Keratinocyte (primary cell): ENCODE results near the gene GASK1A. TPM values are rescaled to one million over a fixed set of nuclear protein-coding genes. Genes with fewer than 3 reads are reported as not detected.

Experiments used
- DNase-seq: peaks from one replicate; pipeline ENCODE4 v3.0.0-alpha.2; 2011; ENCODE audit warnings: low read depth, missing footprints, low spot score
- FAIRE-seq: peaks from 2 replicates; lab custom pipeline; 2011; peaks lifted over from hg19 to GRCh38; lab: Jason Lieb, UNC
- H2AFZ ChIP-seq: 2 replicates; pipeline ENCODE4 v1.6.0; 2012; ENCODE audit warnings: low read length, control low read depth, inconsistent platforms; ENCODE audit not compliant: control insufficient read depth
- H3K27ac ChIP-seq: 2 replicates; pipeline ENCODE4 v1.5.1; 2011; ENCODE audit warnings: low read length; ENCODE audit not compliant: control insufficient read depth, insufficient read depth
- H3K27me3 ChIP-seq: 3 replicates; pipeline ENCODE4 v1.6.0; 2011; ENCODE audit warnings: low read length; ENCODE audit not compliant: control insufficient read depth, insufficient read depth; ENCODE audit errors: extremely low read depth
- H3K36me3 ChIP-seq, 2 experiments: 2 replicates in 1 of 2; 3 replicates in 1 of 2; pipeline ENCODE4 v1.5.1; 2011; ENCODE audit warnings: low read length in 2 of 2, mild to moderate bottlenecking in 1 of 2; ENCODE audit not compliant: control insufficient read depth in 2 of 2, insufficient read depth in 2 of 2; ENCODE audit errors: extremely low read depth in 1 of 2
- H3K4me1 ChIP-seq: 3 replicates; pipeline ENCODE4 v1.5.1; 2011; ENCODE audit warnings: low read length; ENCODE audit not compliant: control insufficient read depth, insufficient read depth; ENCODE audit errors: extremely low read depth
- H3K4me2 ChIP-seq: 3 replicates; pipeline ENCODE4 v1.6.0; 2011; ENCODE audit warnings: low read depth, low read length; ENCODE audit not compliant: control insufficient read depth, insufficient read depth; ENCODE audit errors: extremely low read depth
- H3K4me3 ChIP-seq, 3 experiments: fragments of 200-600 bp in 1 of 3; sonication (generic) in 1 of 3; 2 replicates in 2 of 3; 3 replicates in 1 of 3; pipeline ENCODE4 v1.5.1; 2011 to 2016; ENCODE audit warnings: low read length in 3 of 3, mild to moderate bottlenecking in 3 of 3, control low read depth in 2 of 3, inconsistent platforms in 1 of 3, low read depth in 1 of 3, mixed read lengths in 1 of 3, mixed run types in 1 of 3, moderate library complexity in 1 of 3; ENCODE audit not compliant: control insufficient read depth in 2 of 3, insufficient read depth in 2 of 3; ENCODE audit errors: extremely low read depth in 1 of 3
- H3K79me2 ChIP-seq: 2 replicates; pipeline ENCODE4 v1.6.0; 2012; ENCODE audit warnings: low read length; ENCODE audit not compliant: control insufficient read depth, insufficient read depth
- H3K9ac ChIP-seq: 3 replicates; pipeline ENCODE4 v1.6.0; 2011; ENCODE audit warnings: low read length; ENCODE audit not compliant: control insufficient read depth, insufficient read depth; ENCODE audit errors: extremely low read depth
- H3K9me1 ChIP-seq: 3 replicates; pipeline ENCODE4 v1.6.0; 2011; ENCODE audit warnings: low read length; ENCODE audit not compliant: control insufficient read depth, insufficient read depth; ENCODE audit errors: extremely low read depth
- H3K9me3 ChIP-seq: 2 replicates; pipeline ENCODE4 v1.5.1; 2012; ENCODE audit warnings: low read depth, low read length; ENCODE audit not compliant: control insufficient read depth
- H4K20me1 ChIP-seq: 3 replicates; pipeline ENCODE4 v1.6.0; 2011; ENCODE audit warnings: low read length; ENCODE audit not compliant: control insufficient read depth, insufficient read depth; ENCODE audit errors: extremely low read depth
- CTCF ChIP-seq, 3 experiments: IDR thresholded peaks in 1 of 3; conservative IDR thresholded peaks in 1 of 3; optimal IDR thresholded peaks in 1 of 3; 2 replicates in 2 of 3; 3 replicates in 1 of 3; pipeline versions ENCODE3 to v1.5.1; 2011; ENCODE audit warnings: low read length in 3 of 3, mild to moderate bottlenecking in 3 of 3, moderate library complexity in 2 of 3, control low read depth in 1 of 3, inconsistent platforms in 1 of 3; ENCODE audit not compliant: insufficient read depth in 2 of 3; ENCODE audit errors: extremely low read depth in 1 of 3
- EZH2 ChIP-seq: IDR thresholded peaks from one replicate; pipeline ENCODE4 v1.6.1; 2012; ENCODE audit warnings: inconsistent platforms, mild to moderate bottlenecking, low read length, moderate library complexity
- dilution Hi-C: fragments of 300-500 bp; cut with MboI; formaldehyde crosslinking; loops from one replicate; pipeline ENCODE4 v1.7.0; 2020; ENCODE audit warnings: low sequenced_read_pairs; ENCODE audit not compliant: extremely low pct_ligation_motif_present
- polyA plus RNA-seq, 5 experiments: library from polyadenylated mRNA; depleted of rRNA in 3 of 5; stranded (reverse) in 3 of 5; stranded (forward) in 1 of 5; unstranded in 1 of 5; fragments of >200 nt; gene quantifications; 1 replicate in 1 of 5; 2 replicates in 3 of 5; 3 replicates in 1 of 5; pipeline versions ENCODE4 v1.2.1 to v1.2.3, GENCODE V29; 2011 to 2012; ENCODE audit warnings: missing spikeins in 2 of 5, low read depth in 1 of 5, low replicate concordance in 1 of 5

GASK1A gene
- polyA plus RNA-seq, 1 donor (not counting 4 experiments of a cell fraction or from before 2014, with no cell fraction given) = 0.30 TPM

GRCh38 chr3:43041517-43041916, 62.4 kb downstream of the GASK1A start:
- Histone ChIP-seq H3K27me3 (no peaks in the 10 kb centered on the region), H3K4me3 (no peak overlapping the region), H3K36me3 (no peaks in the 10 kb centered on the region), H3K79me2 (no peaks in the 10 kb centered on the region), H3K9me3 (peaks cover 2% of the 10 kb centered on the region), H3K27ac (no peak overlapping the region), H3K9me1 (no peaks in the 10 kb centered on the region), H2AFZ (no peak overlapping the region), H4K20me1 (no peaks in the 10 kb centered on the region), H3K9ac (no peak overlapping the region), H3K4me1 (no peaks in the 10 kb centered on the region), H3K4me2 (no peak overlapping the region)
- DNase-seq (no peak), FAIRE-seq (no peak)
- TF ChIP-seq CTCF (optimal IDR thresholded peaks at IDR 0.05 in 1 of 3, IDR thresholded peaks at IDR 0.05 in 1 of 3, conservative IDR thresholded peaks at IDR 0.05 in 1 of 3; ENCODE audit: extremely low read depth in 1 of 3, insufficient read depth in 2 of 3, low read length in 3 of 3) (no peak), EZH2 (no peak)
- dilution Hi-C loops = no loop called here

- no peaks in the 10 kb centered on the region for H3K79me2 ChIP-seq
- DNase-seq (no peak), FAIRE-seq (no peak)
- no peak overlapping the region for H3K27ac ChIP-seq
- no peaks in the 10 kb centered on the region for H3K36me3 ChIP-seq
- no peak overlapping the region for H2AFZ ChIP-seq
- no peaks in the 10 kb centered on the region for H3K27me3 ChIP-seq
- no peak overlapping the region for H3K9ac ChIP-seq
- dilution Hi-C loops = no loop called here
- H3K4me3 ChIP-seq = no peak overlapping the region
- no peaks in the 10 kb centered on the region for H4K20me1 ChIP-seq
- H3K9me3 ChIP-seq = peaks cover 2% of the 10 kb centered on the region
- H3K9me1 ChIP-seq = no peaks in the 10 kb centered on the region
- H3K4me1 ChIP-seq = no peaks in the 10 kb centered on the region
- H3K4me2 ChIP-seq = no peak overlapping the region
- TF ChIP-seq CTCF (optimal IDR thresholded peaks at IDR 0.05 in 1 of 3, IDR thresholded peaks at IDR 0.05 in 1 of 3, conservative IDR thresholded peaks at IDR 0.05 in 1 of 3; ENCODE audit: extremely low read depth in 1 of 3, insufficient read depth in 2 of 3, low read length in 3 of 3) = no peak
- no peak for TF ChIP-seq EZH2
Observed at GRCh38 chr3:43043071-43043766, 64.1 kb downstream of the GASK1A start.
